ENCODE results near the gene SAA2.

GRCh38 chr11:18229501-18229900 is 19.0 kb downstream of the SAA2 start:
- TF ChIP-seq CTCF (IDR thresholded peaks at IDR 0.05): no peak
- no peak for TF ChIP-seq POLR2A (IDR thresholded peaks at IDR 0.05; ENCODE audit: low read depth)
- no peak for TF ChIP-seq POLR2AphosphoS5 (IDR thresholded peaks at IDR 0.05)
- no peak for TF ChIP-seq EP300 (IDR thresholded peaks at IDR 0.05)

All from esophagus muscularis mucosa (tissue), 4 donors.